GM19351 (cell line): ENCODE data around the gene CACNB4.

Experiments
- ATAC-seq: cut with Tn5 transposase; IDR thresholded peaks from one replicate; pipeline ENCODE4 v1.9.1; 2021; ENCODE audit warnings: mild to moderate bottlenecking, moderate library complexity; ENCODE audit not compliant: unreplicated experiment

Gene CACNB4

DNA sequence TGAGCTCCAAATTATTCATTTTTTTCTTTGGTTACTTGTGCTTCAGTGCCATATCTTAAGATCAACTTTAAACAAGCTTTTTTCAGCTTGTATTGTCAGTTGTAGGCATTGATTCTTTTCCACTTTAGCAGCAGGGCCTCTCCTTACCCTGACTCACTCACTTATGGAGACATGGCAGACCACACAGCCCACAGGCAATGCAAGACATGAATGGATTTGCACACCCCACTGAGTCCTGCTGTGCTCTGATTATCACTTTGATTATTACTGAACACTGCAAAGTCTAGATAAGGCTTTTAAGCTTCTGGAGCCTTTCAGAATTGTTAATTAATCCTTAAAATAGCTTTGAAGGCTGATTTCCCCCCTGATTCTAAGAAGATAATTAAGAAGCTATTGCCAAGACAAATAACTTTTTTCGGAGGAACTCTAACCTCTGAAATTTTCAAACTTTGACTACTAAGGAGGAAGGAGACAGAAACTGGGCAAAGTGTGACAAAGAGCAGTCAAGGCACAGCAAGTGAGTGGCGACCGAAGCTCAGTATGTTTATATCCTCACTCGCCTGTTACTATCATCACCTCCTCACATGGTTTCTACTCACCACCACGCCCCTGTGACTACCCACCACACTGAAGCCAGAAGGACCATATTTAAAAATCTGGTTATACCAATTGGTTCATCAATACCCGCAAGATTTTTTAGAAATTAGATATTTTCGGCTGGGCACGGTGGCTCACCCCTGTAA lies 43.3 kb downstream of the CACNB4 start:
- ATAC-seq = peak; percentile 73

- no peak for ATAC-seq
Observed at GRCh38 chr2:152054593-152054992, 44.3 kb downstream of the CACNB4 start.

GRCh38 chr2:152051436-152051835 lies 47.4 kb downstream of the CACNB4 start:
- ATAC-seq = peak; percentile 40

DNA sequence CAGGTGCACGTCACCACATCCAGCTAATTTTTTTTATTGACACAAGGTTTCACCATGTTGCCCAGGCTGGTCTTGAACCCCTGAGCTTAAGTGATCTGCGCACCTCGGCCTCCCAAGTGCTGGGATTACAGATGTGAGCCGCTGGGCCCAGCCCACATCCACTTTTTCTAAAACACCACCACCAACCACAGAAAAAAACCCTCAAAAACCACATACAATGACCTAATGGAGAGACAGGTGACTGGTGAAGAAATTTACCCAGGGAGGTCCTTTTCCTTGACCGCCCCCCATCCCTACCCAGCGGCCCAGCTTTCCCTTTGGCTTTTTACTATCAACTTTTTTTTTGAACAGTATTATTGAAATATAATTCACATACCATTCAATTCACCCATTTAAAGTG lies 47.9 kb downstream of the CACNB4 start:
- no peak for ATAC-seq

- no peak for ATAC-seq
Observed at GRCh38 chr2:152050341-152050740, 48.5 kb downstream of the CACNB4 start.

- no peak for ATAC-seq
Observed at GRCh38 chr2:152049541-152049940, 49.3 kb downstream of the CACNB4 start.

DNA sequence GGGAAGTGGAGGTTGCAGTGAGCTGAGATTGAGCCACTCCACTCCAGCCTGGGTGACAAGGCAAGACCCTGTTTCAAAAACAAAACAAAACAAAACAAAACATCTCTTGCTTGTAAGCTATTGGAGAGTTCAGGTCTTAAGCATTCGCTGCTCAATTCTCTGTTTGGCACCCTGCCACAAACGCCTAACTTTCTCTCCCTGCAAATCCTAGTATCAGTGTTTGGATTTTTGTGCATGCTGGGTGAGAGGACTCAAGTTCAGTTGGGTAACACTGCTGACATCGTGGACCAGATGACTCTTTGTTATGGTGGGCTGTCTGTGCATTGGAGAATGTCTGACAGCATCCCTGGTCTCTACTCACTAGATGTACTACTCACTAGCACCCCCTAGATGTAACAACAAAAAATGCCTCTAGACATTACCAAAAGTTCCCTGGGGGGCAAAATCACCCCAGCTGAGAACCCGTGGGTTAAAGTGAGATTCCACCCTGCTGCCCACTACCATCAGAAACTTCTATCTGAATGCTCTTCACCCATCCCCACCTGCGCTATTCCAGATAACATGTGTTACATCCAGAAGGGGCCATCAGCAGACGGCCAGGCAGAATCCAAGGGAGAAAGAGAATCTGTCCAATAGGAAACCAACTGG lies 50.9 kb downstream of the CACNB4 start:
- ATAC-seq = no peak

- ATAC-seq = peak; percentile 55
Observed at GRCh38 chr2:152046940-152047339, 51.9 kb downstream of the CACNB4 start.

DNA sequence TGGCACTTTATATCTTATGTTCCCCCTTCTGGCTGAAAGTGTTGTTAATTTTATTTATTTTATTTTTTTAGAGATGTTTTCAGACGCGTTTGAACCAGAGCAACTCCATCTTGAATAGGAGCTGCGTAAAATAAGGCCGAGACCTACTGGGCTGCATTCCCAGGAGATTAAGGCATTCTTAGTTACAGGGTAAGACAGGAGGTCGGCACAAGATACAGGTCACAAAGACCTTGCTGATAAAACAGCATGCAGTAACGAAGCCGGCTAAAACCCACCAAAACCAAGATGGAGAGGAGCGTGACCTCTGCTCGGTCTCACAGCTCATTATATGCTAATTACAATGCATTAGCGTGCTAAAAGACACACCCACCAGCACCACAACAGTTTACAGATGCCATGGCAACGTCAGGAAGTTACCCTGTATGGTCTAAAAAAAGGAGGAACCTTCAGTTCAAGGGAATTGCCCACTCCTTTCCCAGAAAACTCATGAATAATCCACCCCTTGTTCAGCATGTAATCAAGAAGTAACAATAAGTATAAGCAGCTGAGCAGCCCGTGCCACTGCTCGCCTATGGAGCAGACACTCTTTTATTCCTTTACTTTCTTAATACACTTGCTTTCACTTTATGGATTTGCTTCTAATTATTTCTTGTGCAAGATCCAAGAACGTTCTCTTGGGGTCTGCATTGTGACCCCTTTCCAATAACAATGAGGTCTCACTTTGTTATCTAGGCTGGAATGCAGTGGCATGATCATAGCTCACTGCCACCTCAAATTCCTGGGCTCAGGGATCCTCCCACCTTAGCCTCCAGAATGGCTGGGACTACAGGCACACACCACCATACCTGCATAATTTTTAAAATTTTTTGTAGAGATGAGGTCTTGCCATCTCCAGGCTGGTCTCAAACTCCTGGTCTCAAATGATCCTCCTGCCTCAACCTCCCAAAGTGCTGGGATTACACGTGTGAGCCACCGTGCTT lies 55.9 kb downstream of the CACNB4 start:
- ATAC-seq = no peak

- ATAC-seq = no peak
Observed at GRCh38 chr2:152038441-152038958, 60.3 kb downstream of the CACNB4 start.

DNA sequence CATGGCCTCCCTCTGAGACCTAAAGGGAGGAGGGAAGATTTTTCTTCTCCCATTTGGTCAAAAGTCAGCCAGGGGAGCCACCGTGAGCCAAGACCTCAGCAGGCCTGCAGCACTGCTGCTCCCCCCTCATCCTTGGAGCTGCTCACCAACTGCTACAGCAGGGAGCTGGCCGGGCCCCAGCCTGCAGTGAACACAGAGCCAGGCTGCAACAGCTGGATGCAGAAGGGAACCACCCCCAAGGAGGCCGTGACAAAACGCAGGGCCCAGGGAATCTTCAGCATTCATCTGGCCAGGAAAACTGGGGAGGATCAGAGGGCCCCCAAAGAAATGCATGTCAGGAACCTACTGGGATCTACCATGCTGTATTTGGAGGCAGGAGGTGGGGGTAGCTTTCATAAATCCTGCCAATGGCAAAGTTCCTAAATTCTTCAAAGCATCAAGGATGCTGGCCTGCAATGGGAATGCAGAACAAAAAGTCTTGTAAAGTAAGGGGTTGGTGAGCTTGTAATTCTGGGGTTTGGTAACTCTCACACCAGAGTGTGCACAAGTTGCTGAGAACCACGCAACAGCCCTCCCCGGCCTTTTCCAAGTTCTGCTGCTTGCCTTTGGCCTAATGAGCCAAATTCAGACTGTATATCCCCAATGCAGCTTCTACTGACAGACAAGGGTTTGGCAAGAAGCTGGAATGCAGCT lies 61.0 kb downstream of the CACNB4 start:
- ATAC-seq = no peak

- ATAC-seq = peak; percentile 93
Observed at GRCh38 chr2:152036611-152037469, 62.0 kb downstream of the CACNB4 start.

GRCh38 chr2:152034257-152034801 lies 64.5 kb downstream of the CACNB4 start:
- ATAC-seq = no peak

- no peak for ATAC-seq
Observed at GRCh38 chr2:152033011-152033925, 65.6 kb downstream of the CACNB4 start.

DNA sequence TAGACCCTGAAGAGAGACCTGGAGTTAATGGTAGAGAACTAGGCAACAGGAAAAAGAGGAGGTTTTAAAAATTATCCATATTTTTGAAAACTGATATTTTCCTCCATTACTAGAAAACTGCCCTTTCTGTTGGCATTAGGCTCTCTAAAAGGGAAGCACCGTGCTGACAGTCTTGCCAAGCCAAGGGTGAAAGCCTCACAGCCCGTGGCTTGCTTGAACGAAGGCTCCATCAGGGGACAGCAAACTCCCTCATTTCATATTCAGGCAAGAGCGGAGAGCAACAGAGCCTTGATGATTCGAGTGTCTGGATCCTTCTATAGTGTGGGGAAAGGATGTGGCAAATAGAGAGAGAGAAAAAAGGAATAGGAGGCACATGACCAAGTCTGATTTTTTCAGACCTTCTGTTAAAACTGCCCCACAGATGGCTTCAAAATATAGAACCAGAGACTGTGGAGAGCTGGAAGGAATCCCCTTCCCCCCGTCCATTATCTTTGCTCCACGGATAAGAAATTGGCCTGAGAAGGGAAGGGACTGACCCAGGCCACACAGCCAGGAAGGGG lies 67.0 kb downstream of the CACNB4 start:
- ATAC-seq = no peak

GRCh38 chr2:152030596-152031328 lies 68.1 kb downstream of the CACNB4 start:
- peak; percentile 50 for ATAC-seq

DNA sequence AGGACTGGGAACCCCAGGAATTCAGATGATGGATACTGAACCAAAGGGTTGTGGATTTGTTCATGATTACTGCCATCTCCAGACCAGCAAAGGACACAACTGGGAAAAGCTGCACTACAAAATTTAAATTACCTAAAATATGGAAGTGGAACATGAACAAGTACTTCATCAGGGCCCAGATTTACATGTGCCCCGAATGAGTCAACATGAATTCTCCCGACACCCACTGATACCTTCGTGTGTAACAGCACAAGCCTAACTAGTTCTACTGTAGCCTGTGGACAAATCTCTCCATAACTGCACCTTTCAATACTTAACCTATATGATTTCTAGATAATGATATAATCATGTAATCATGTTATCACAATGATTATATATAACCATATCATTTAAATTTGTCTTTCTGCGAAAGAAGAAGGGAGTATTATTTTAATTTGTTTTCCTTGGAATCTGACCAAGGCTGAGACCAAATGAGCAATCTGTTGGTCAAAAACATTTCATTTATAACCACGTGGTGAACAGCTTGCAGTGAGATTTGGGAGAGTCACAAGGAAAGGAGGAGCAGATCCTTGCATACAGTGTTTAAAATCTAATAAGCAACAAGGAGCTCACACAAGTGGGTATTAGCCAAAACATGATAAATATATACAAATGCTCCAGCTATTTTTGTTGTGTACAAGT lies 70.5 kb downstream of the CACNB4 start:
- no peak for ATAC-seq
